ENCODE data around the gene ATF7IP.

Gene ATF7IP

DNA sequence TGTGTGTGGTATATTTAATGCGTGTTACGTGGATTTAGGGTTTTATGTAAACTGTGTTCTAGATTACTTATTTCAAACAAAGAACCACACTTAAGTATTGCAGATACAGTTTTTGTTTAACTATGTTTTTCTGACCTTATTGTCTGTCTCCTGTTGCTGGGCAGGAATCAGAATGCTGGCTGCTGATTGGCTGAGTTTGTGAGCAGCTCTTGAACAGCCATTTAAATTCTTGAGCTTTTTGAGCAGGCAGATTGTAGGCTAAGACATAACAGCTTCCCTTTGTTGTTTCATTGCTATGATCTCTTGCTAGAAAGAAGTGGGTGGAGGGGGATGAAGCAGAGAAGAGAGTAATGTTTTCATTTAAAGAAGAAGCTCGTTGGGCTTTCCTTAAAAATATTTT lies 52.2 kb downstream of the ATF7IP start:
- no peak for DNase-seq

DNA sequence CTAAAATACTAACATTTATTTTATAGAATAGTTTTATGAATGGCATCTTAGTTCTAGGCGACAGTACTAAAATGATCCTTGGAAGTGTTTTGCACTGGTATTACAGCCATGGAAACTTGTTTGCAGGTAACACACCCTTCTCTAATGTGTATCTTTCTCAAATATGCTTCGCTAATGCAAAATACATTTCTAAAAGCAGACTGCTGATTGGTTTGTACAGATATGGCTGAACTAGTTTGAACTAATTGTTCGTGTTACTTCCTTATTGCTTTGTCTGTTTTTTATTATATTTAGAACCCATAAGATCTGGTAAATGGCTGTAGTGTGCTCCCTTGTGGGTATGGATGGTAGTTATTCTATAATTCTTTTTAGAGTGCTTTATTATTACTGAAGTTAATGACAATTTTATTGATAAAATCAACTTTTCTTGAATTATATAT lies 53.0 kb downstream of the ATF7IP start:
- DNase-seq, result no peak

DNA sequence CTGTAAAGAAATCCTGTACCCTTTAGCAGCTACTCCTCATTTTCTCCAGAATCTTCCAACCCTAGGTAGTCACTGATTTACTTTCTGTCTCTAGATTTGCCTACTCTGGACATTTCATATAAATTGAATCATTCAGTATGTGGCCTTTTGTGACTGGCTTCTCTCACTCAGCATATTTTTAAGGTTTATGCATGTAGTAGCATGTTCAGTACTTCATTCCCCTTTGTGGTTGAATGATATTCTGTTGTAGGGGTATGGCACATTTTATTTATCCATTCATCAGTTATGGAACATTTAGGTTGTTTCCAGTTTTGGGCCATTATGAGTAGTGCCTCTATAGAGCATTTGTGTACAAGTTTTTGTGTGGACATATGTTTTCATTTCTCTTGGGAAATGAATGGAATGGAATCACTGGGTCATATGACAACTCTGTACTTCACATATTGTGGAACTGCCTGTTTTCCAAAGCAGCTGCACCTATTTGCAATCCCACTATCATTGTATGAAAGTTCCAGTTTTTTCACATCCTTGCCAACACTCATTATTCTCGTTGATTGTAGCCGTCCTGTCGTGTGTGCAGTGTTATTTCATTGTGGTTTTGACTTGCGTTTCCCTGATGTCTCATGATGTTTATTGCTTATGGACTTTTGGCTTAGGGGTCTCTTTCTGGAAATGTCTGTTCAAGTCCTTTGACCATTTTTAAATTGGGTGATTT lies 57.2 kb downstream of the ATF7IP start:
- no peak for DNase-seq

DNA sequence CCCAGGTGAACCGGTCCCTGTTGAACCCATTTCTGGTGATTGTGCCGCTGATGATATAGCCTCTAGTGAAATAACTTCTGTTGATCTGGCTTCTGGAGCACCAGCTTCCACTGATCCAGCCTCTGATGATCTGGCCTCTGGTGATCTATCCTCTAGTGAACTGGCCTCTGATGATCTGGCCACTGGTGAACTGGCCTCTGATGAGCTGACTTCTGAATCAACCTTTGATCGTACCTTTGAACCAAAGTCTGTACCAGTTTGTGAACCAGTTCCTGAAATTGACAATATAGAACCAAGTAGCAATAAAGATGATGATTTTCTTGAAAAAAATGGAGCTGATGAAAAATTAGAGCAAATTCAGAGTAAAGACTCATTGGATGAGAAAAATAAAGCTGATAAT lies 59.1 kb downstream of the ATF7IP start:
- DNase-seq, result no peak

DNA sequence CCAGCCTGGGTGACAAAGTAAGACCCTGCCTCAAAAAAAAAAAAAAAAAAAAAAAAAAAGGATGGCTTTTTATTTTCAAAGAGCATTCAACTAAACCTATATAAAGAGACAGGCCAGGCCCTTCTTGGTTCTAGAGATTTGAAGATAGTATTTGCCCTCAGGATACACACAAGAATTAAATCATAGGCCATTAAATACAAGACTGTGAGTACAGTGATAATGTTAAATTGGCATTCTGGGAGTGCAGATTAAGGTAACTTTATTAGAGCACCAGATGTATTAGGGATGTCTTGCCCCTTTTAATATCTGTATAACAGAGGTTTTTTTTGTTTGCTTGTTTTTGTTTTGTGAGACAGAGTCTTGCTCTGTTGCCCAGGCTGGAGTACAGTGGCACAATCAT lies 61.3 kb downstream of the ATF7IP start:
- no peak for DNase-seq

DNA sequence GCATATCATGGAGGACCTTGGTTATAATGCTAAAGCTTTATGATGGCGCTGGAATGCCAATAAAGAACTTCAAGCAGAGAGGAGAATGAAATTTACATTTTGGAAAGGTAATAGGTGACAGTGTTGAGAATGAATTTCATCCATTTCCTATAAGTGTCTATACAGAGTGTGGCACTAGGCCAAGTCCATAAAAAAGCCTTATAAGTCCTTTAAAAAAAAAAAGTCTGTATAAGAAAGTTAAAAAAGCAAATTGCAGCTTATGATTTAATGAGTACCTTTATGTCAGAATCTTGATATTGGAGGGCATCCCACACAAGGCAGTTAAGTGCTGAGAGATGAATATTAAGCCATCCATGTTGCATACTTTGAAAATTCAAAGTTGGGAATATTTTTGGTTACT lies 62.4 kb downstream of the ATF7IP start:
- DNase-seq, result no peak

DNA sequence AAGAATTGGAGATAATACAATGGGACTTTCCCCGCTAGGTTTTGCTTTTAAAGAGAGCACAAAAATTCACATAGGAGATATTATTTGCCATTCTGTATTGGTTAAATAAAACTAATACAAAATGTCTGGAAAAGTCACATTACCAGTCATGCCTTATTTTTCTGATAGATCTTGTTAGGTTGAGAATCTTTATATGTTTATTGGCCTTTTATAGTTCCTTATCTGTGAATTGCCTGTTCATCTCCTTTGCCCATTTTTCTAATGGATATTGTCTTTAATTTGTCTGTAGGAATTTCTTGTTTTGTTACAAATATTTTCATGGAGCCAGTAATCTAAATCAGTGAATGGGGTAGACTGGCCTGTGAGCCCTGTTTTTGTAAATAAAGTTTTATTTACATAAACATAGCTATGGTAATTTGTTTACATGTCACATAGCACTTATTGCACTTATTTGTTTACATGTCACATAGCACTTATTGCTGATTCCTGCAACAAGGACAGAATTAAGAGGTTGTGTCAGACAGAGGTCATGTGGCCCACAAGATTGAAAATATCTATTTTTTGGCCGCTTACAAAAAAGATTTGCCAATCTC lies 65.0 kb downstream of the ATF7IP start:
- DNase-seq, result no peak

DNA sequence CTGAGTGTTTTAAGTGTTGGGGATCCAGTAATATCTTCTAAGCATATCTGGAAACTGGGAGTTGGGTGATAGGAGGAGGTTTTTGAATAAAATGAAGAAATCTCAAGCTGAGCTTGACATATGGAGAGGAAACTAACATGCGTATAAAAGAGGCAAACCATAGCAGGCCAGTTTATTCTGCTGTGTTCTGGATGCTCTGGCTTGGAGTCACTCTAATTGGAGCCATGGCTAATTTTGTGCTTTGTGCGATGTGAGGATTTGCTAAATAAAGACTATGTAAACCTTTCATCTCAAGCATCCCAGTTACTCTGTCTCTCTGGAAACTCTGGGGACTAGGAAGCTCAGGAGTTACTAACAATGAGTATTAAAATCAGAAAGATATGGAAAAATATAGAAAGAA lies 66.5 kb downstream of the ATF7IP start:
- no peak for DNase-seq

DNA sequence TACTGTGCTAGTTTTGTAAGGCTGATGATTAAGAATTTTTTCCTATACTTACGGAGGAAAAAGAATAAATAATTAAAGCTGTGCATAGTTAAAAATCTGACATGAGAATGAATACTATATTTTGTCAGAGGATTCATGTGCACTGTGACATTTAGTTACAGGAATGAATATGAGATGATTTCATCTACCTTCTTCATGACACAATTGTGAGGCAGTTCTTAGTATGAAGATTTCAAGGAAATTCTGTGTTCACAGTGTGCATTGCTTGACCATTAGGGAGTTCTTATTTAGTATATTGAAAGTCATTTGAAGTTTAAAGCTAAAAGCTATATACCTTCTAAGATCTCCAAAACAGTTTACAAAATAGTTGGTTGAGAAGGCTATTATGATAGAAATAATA lies 70.1 kb downstream of the ATF7IP start:
- DNase-seq, result no peak

DNA sequence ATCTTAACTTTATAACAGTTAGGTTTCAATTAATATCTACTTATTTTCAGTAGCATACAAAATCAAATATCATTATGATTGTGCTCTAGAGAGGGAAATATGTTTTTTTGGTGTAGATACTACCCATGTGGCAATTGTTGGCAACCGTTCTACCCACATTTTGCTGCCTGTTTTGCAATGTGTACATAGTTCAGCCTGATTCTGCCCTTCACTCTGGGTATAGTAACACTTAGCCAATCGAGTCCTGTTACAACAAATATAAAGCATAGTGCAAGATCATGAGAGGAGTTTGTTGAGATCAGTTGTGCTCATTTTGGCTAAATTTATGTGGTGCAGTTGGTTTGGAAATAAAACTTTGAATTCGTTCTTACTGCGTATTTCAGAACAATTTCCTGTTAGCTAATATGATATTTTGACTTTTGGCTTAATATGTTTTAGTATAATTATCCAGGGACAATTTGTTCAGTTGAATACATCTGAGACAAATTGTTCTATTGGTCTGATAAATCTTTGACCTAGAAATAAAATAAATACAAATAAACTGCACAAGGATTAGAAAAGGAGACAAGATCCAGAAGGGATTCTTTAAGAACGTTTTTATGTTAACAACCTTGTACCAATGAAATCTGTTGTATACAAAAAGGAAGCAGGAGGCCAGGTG lies 76.9 kb downstream of the ATF7IP start:
- DNase-seq, result no peak

DNA sequence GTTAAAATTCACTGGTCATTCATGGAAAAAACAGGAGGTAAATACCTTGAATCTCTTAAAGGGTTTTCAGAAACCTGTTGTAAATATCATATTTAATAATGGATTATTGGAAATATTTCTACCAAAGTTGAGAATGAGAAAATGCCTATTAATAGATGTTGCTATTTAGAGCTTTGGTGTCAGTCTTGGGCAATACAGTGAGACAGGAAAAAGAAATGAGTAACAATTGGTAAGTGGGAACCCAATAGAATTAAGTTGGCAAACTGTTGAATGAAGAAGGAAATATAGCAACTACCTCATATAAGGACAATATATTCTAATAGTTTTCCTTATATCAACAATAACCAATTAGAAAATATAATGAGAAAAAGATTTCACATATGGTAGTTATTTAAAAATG lies 78.0 kb downstream of the ATF7IP start:
- no peak for DNase-seq

DNA sequence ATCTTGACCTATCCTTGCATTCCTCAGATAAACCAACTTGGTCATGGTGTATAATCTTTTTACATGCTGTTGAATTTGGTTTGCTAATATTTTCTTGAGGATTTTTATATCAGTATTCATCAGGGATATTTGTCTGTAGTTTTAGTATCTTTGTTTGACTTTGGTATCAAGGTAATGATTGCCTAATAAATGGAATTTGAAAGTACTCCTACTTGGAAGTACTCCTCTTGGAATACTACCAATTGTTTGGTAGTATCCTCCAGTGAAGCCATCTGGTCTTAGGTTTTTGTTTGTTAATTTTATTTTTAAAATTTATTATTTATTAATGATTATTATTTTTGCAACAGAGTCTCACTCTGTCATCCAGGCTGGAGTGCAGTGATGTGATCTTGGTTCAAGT lies 85.0 kb downstream of the ATF7IP start:
- DNase-seq, result no peak

DNA sequence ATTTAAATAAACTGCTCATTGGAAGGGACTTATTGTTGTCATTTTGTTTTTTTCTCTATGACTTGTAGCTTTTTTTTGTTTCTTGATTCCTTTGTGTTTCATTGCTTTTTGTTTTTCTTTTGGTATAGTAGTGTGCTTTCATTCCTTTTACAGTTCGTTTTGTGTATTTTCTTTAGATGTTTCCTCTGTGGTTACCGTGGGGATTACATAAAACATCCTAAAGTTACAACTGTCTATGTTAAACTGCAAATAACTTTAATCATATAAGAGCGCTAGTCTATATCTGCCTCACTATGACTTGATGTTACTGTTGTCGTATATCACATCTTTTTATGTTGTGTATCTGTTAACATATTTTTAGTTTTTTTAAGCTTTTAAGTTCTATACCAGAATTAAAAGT lies 86.9 kb downstream of the ATF7IP start:
- no peak for DNase-seq

DNA sequence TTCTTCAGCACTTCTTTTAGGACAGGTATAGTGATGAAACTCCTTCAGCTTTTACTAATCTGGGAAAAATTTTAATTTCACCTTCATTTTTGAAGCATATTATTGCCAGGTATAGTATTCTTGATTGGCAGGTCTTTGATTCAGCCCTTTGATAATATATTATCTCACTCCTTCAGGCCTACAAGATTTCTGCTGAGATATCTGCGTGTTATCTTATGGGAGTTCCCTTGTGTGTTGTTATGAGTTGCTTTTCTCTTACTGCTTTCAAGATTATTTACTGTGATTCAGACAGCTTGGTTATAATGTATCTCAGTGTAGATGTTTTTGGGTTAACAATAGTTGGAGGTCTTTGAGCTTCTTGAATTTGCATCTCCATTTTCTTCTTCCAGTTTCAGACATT lies 87.4 kb downstream of the ATF7IP start:
- no peak for DNase-seq

DNA sequence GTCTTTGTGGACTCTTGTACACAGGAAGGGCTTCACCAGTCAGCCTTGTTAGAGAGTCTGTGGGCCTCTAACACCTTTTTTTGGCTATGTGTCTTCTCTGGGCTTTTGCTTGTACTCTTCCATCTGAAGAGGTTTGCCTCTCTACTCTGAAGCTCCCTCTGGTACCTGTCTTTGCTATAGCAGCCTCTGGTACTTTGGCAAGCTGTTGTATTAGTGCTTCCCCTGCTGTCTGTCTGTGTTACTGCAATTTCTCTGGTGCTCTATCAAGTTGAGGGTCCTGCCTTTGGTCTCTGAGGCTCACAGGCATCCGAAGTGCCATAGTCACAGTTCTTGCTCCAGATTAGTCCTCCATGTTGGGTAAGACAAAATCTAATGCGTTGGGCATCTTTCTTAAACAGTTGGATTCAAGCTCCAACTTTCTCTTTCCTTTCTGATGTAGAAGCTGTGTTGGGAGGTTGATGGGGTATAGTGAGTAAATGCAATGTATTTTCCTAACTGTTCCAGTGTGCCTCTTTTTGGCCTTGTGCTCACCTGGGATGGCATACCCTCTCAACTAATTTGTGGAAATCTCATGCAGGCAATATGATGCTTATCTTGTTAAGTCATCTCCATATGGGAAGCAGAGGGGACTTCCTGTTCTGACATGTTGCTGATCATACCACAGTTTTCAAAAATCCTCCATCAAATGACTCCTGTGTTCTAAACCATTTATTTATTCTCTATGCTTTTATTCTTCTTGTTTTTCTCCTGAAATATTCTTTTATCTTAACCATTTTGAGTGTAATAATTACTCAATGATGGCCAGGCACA lies 88.8 kb downstream of the ATF7IP start:
- DNase-seq, result peak; percentile 43

DNA sequence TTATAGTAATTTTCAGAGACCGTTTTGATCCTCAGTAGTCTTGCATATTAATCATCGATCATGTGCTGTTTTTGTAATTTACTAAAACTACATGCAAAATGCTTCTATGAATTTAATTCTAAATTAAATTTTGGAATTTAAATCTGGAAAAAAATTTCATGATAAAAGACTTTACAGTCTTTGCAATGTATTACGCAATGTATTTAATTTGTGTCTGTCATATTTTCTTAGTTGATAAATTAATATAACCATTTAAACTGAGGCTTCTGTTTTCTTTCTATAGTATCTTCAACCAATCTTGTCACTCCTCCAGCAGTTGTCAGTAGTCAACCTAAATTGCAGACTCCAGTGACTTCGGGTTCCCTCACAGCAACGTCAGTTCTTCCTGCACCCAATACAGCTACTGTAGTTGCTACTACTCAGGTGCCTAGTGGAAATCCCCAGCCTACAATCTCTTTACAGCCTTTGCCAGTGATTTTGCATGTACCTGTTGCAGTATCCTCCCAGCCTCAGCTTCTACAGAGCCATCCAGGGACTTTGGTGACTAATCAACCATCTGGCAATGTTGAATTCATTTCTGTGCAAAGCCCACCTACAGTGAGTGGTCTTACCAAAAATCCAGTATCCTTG lies 94.8 kb downstream of the ATF7IP start:
- no peak for DNase-seq

DNA sequence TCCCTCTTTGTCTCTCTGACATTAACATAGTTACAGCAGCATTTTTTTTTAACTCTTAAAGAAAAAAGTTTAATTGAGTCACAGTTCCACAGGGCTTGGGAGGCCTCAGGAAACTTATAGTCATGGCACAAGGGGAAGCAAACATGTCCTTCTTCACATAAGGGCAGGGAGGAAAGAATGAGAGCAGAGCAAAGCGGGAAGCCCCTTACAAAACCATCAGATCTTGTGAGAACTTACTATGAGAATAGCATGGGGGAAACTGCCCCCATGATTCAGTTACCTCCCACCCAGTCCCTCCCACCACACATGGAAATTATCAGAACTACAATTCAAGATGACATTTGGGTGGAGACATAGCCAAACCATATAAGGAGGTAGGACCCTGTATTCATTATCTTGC lies 106.0 kb downstream of the ATF7IP start:
- no peak for DNase-seq

DNA sequence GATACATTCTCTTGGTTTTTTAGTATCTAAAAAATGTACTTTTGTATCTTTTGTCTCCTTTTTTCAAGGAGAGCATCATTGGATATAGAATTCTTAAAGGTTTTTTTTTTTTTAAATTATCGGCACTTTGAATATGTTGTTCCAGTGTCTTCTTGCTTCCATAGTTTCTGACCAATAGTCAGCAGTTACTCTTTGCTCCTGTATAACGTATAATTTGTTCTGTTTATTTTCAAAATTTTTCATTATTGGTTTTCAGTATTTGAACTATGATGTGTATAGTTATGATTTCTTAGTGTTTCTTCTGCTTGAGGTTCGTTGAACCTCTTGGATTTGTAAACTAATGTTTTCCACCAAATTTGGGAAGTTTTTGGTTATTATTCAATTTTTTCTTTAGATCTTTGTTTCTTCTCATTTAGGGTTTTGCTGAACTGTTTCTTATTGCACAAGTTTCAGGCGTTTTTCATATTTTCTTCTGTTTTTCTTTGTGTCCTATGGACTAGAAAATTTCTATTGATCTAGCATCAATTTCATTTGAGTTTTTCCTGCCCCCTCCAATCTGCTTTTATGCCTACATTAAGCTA lies 108.3 kb downstream of the ATF7IP start:
- peak; percentile 21 for DNase-seq

DNA sequence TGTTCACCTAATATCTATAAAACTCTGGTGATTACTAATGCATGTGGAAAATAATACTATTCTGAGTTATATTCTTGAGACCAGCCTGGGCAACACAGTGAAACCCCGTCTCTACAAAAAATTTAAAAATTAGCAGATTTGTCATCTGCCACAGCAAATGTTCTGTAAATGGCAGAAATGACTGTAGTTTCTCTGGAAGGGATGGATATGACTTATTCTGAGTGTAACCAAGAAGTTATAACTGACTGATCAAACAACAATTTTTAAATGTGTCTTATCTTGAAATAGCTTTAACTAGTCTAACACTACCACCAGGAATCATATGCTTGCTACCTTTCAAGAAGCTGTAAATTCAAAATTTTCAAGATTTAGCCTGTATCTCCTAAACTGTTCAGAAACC lies 113.5 kb downstream of the ATF7IP start:
- DNase-seq, result no peak

DNA sequence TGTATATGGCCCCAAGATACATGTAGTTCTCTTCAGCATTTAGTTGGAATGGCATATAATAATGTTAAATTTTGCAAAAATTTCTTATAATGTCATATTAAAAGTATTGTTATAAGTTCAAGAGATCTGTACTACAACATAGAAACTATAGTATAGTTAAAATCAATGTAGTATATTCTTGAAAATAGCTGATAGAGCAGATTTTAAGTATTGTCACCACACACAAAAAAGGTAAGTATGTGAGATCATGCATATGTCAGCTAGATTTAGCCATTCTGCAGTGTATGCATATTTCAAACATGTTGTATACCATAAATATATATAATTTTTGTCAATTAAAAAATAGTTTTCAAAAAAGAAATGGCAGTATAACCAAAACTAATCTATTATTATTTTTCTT lies 115.7 kb downstream of the ATF7IP start:
- DNase-seq, result no peak

DNA sequence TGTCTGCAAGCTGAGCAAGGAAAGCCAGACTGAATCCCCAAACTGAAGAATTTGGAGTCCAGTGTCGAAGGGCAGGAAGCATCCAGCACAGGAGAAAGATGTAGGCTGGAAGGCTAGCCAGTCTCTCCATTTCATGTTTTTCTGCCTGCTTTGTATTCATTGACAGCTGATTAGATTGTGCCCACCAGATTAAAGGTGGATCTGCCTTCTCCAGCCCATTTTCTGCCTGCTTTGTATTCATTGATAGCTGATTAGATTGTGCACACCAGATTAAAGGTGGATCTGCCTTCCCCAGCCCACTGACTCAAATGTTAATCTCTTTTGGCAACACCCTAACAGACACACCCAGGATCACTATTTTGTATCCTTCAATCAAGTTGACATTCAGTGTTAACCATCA lies 116.9 kb downstream of the ATF7IP start:
- DNase-seq, result no peak

DNA sequence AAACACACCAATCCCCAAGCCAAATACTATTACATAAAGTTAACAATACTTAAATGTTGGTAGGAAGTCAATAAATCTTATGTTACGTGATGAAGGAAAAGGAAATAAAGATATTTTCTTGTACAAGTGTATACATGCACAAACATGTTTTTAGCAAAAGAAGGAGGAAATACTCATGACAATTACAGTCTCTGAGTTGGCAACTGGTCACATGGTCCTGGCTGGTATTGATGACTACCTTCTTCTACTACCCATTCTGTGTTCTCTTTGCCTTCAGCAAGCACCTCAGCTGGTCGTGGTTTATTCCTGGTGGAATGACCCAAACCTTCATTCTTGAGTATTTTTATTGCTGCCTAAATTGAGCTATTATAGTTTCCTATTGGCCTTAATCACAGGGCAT lies 117.4 kb downstream of the ATF7IP start:
- DNase-seq, result no peak

DNA sequence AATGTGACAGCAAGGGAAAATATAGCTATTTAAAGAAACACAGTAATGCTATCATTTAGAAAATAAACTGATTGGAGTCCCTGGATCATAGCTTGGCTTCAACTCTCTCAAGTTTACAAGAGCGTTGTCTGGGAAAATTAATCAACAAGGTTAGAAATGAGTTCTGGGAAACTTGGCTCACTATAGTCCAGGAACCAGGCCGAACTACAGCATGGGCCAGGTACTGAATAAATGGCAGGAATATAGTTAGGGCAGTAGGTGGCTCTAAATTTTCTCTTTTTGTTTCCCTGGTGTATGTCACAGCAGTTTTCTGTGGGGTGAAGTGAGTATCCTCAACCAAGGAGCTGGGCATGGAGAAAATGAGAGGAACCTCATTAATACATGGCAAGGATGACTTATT lies 129.8 kb downstream of the ATF7IP start:
- no peak for DNase-seq
